SK-N-SH (cell line): ENCODE results near the gene KLHL18. TPM values are rescaled to one million over a fixed set of nuclear protein-coding genes. Genes with fewer than 3 reads are reported as not detected.
"Not testable (repeated sequence)": the region's sequence is repeated elsewhere in the genome, so short reads cannot be mapped to it uniquely, and the experiment has no call there.

Source experiments
- CTCF ChIA-PET: fragments of 300-600, 350-600 bp; formaldehyde crosslinking; extraction: SDS; loops from one replicate; lab custom pipeline; 2021; lab: Yijun Ruan, JAX
- POLR2A ChIA-PET: fragments of 350-600 bp; sonication (Branson Sonifier 250); formaldehyde crosslinking; extraction: SDS; loops from one replicate; lab custom pipeline; 2020; ENCODE audit warnings: antibody characterized with exemption, inconsistent platforms; lab: Yijun Ruan, JAX
- DNase-seq: peaks from one replicate; pipeline ENCODE4 v3.0.0; 2012
- H2AFZ ChIP-seq: fragments of 200-600 bp; sonication (generic); 2 replicates; pipeline ENCODE4 v1.8.1; 2016; ENCODE audit warnings: antibody characterized with exemption, mild to moderate bottlenecking, low read depth
- H3F3A ChIP-seq: fragments of 200-600 bp; sonication (generic); replicated peaks from 2 replicates; pipeline ENCODE3; 2016; ENCODE audit warnings: antibody characterized with exemption, mild to moderate bottlenecking; ENCODE audit not compliant: insufficient read depth
- H3K27ac ChIP-seq, 2 experiments: fragments of 200-500 bp in 1 of 2; fragments of 200-600 bp in 1 of 2; sonication (Bioruptor generic) in 1 of 2; sonication (generic), shearing (Covaris generic) in 1 of 2; 2 replicates each; pipeline versions ENCODE4 v1.5.1 to v1.6.1; 2014 to 2016; ENCODE audit warnings: low read depth in 2 of 2, inconsistent platforms in 1 of 2, low read length in 1 of 2, mild to moderate bottlenecking in 1 of 2, mixed read lengths in 1 of 2
- H3K27me3 ChIP-seq: fragments of 200-600 bp; sonication (generic), shearing (Covaris generic); 2 replicates; pipeline ENCODE4 v1.6.1; 2016; ENCODE audit warnings: mixed run types; ENCODE audit not compliant: insufficient read depth
- H3K36me3 ChIP-seq, 2 experiments: fragments of 200-500 bp in 1 of 2; fragments of 200-600 bp in 1 of 2; sonication (Bioruptor generic) in 1 of 2; sonication (generic) in 1 of 2; replicated peaks in 1 of 2; 2 replicates each; pipeline versions ENCODE3 to v1.5.1; 2014 to 2016; ENCODE audit warnings: low read length in 1 of 2, mild to moderate bottlenecking in 1 of 2; ENCODE audit not compliant: insufficient read depth in 2 of 2, control insufficient read depth in 1 of 2
- H3K4me1 ChIP-seq, 2 experiments: fragments of 200-500 bp in 1 of 2; fragments of 200-600 bp in 1 of 2; sonication (Bioruptor generic) in 1 of 2; sonication (generic), shearing (Covaris generic) in 1 of 2; 2 replicates each; pipeline versions ENCODE4 v1.5.1 to v1.6.1; 2014 to 2016; ENCODE audit warnings: low read depth in 1 of 2, low read length in 1 of 2, mixed run types in 1 of 2; ENCODE audit not compliant: insufficient read depth in 2 of 2, control insufficient read depth in 1 of 2
- H3K4me2 ChIP-seq: fragments of 200-600 bp; sonication (generic), shearing (Covaris generic); 2 replicates; pipeline ENCODE4 v1.6.1; 2017; ENCODE audit warnings: mixed run types
- H3K4me3 ChIP-seq, 2 experiments: fragments of 200-500 bp in 1 of 2; fragments of 200-600 bp in 1 of 2; sonication (Bioruptor generic) in 1 of 2; sonication (generic), shearing (Covaris generic) in 1 of 2; 2 replicates each; pipeline versions ENCODE4 v1.5.1 to v1.8.1; 2014 to 2016; ENCODE audit warnings: low read depth in 2 of 2, inconsistent platforms in 1 of 2, low read length in 1 of 2, mild to moderate bottlenecking in 1 of 2, mixed read lengths in 1 of 2, moderate library complexity in 1 of 2
- H3K79me2 ChIP-seq: fragments of 200-600 bp; sonication (generic); 2 replicates; pipeline ENCODE4 v1.8.1; 2017; ENCODE audit warnings: mild to moderate bottlenecking; ENCODE audit not compliant: insufficient read depth
- H3K9ac ChIP-seq: fragments of 200-600 bp; sonication (generic); 2 replicates; pipeline ENCODE4 v1.6.1; 2017; ENCODE audit warnings: mixed run types
- H3K9me2 ChIP-seq: fragments of 200-600 bp; sonication (generic); 2 replicates; pipeline ENCODE4 v1.6.1; 2017; ENCODE audit warnings: mixed run types
- H3K9me3 ChIP-seq: fragments of 200-600 bp; sonication (generic); 2 replicates; pipeline ENCODE4 v1.6.1; 2017; ENCODE audit warnings: mixed run types, mild to moderate bottlenecking, moderate library complexity
- H4K20me1 ChIP-seq: fragments of 200-600 bp; sonication (generic); 2 replicates; pipeline ENCODE4 v1.6.1; 2017; ENCODE audit warnings: mild to moderate bottlenecking, mixed run types; ENCODE audit not compliant: insufficient read depth
- CHD2 ChIP-seq: fragments of 150-350 bp; IDR thresholded peaks from 2 replicates; pipeline ENCODE4 v1.6.1; 2018; ENCODE audit warnings: low read length; ENCODE audit not compliant: partially characterized antibody
- CTCF ChIP-seq: fragments of 200-600 bp; sonication (generic); IDR thresholded peaks from 2 replicates; pipeline ENCODE4 v1.6.1; 2017; ENCODE audit warnings: antibody characterized with exemption, mild to moderate bottlenecking, moderate library complexity
- ELF1 ChIP-seq: IDR thresholded peaks from 2 replicates; pipeline ENCODE4 v1.4.0; 2012
- FOXJ3 ChIP-seq: sonication (generic); formaldehyde crosslinking; IDR thresholded peaks from 2 replicates; pipeline ENCODE4 v1.5.1; 2020; ENCODE audit warnings: mild to moderate bottlenecking, missing genetic modification reagents
- FOXM1 ChIP-seq: IDR thresholded peaks from 2 replicates; pipeline ENCODE4 v1.4.0; 2012; ENCODE audit warnings: low read depth, mild to moderate bottlenecking
- JUND ChIP-seq: IDR thresholded peaks from 2 replicates; pipeline ENCODE4 v1.4.0; 2012
- MEF2A ChIP-seq: IDR thresholded peaks from 2 replicates; pipeline ENCODE4 v1.4.0; 2012; ENCODE audit warnings: low read depth, borderline replicate concordance
- NFIC ChIP-seq: IDR thresholded peaks from 2 replicates; pipeline ENCODE4 v1.4.0; 2012; ENCODE audit warnings: borderline replicate concordance
- PBX3 ChIP-seq: IDR thresholded peaks from 2 replicates; pipeline ENCODE4; 2012
- RAD21 ChIP-seq: IDR thresholded peaks from 2 replicates; pipeline ENCODE4 v1.6.1; 2012; ENCODE audit warnings: mild to moderate bottlenecking, low read length
- RCOR1 ChIP-seq: fragments of 150-350 bp; IDR thresholded peaks from 2 replicates; pipeline ENCODE4 v1.6.1; 2017; ENCODE audit warnings: antibody characterized with exemption, low read length
- RFX5 ChIP-seq: IDR thresholded peaks from 2 replicates; pipeline ENCODE4 v1.6.1; 2012; ENCODE audit warnings: mild to moderate bottlenecking, improper control_type of control experiment, low read length
- TAF1 ChIP-seq: IDR thresholded peaks from 2 replicates; pipeline ENCODE4 v1.6.1; 2012; ENCODE audit warnings: low read depth, mild to moderate bottlenecking, low read length, moderate library complexity, borderline replicate concordance
- TCF12 ChIP-seq: IDR thresholded peaks from 2 replicates; pipeline ENCODE4 v1.4.0; 2012
- USF2 ChIP-seq: fragments of 150-350 bp; IDR thresholded peaks from 2 replicates; pipeline ENCODE4 v1.6.1; 2017; ENCODE audit warnings: antibody characterized with exemption, low read length, low read depth, borderline replicate concordance
- YY1 ChIP-seq: IDR thresholded peaks from 2 replicates; pipeline ENCODE4 v1.4.0; 2012; ENCODE audit warnings: low read depth, mild to moderate bottlenecking
- WGBS: methylation state at CpG from one replicate; pipeline ENCODE4 v1.1.6; 2017; ENCODE audit warnings: low lambda C conversion rate; 5-methylcytosine and 5-hydroxymethylcytosine counted together
- polyA plus RNA-seq, 3 experiments: library from polyadenylated mRNA; depleted of rRNA; stranded (reverse); fragments of >200 nt; gene quantifications; 2 replicates each; pipeline ENCODE4 v1.2.3, GENCODE V29; 2012

Gene KLHL18
- polyA plus RNA-seq, 1 of the 3 experiments (the other 2 are of a cell fraction) = 55.2 TPM

- Histone ChIP-seq H3K27ac (no peak overlapping the region), H3K79me2 (peaks cover 29% of the 10 kb centered on the region; the same call in 1 of the 2 replicates), H3K4me2 (no peak overlapping the region), H3K9me2 (no peaks in the 10 kb centered on the region), H4K20me1 (no peaks in the 10 kb centered on the region)
- no peak for DNase-seq
- no peak for TF ChIP-seq CHD2
- TF ChIP-seq MEF2A = no peak
- TF ChIP-seq NFIC = no peak
- TF ChIP-seq USF2 = no peak
- TF ChIP-seq ELF1 = no peak
- no peak for TF ChIP-seq FOXM1
- TF ChIP-seq RFX5 = no peak
- TF ChIP-seq CTCF = no peak
- no peak for TF ChIP-seq PBX3
- no peak for TF ChIP-seq RAD21
- no peak for TF ChIP-seq TAF1
- TF ChIP-seq TCF12 = no peak
- TF ChIP-seq FOXJ3 (CRISPR knock-in tag) = no peak
- TF ChIP-seq YY1 = no peak
- no peak for TF ChIP-seq JUND
- no peak for TF ChIP-seq RCOR1
- TF ChIP-seq, all 33 proteins: peak for 0
- Histone ChIP-seq H3K36me3 (peaks cover 4 to 26% of the 10 kb centered on the region in 2 experiments), H3F3A (no peaks in the 10 kb centered on the region), H3K4me1 (no peaks in the 10 kb centered on the region), H3K9ac (no peak overlapping the region), H3K9me3 (no peaks in the 10 kb centered on the region), H2AFZ (no peak overlapping the region), H3K4me3 (no peak overlapping the region), H3K27me3 (no peaks in the 10 kb centered on the region)
- 94% methylated on average over 2 of the region's 2 CpGs for WGBS
- ChIA-PET POLR2A (no interaction called here), CTCF (interaction anchor here (1.3 kb wide), 1 partner anchor 18 kb away, joined by 4 read pairs; no protein-coding TSS in a partner anchor)
Observed at GRCh38 chr3:47306022-47306421, 23.3 kb downstream of the KLHL18 start.

- H3K27ac ChIP-seq, H3K9me2 ChIP-seq, H3K27me3 ChIP-seq, POLR2A ChIA-PET, H3F3A ChIP-seq, DNase-seq, H3K4me2 ChIP-seq, H4K20me1 ChIP-seq, H3K9ac ChIP-seq, H2AFZ ChIP-seq, H3K4me1 ChIP-seq, H3K9me3 ChIP-seq, H3K4me3 ChIP-seq: not testable (repeated sequence)
- WGBS = 98% methylated on average over 14 of the region's 28 CpGs
- H3K79me2 ChIP-seq = peaks cover 39% of the 10 kb centered on the region; the same call in 1 of the 2 replicates
- CTCF ChIA-PET = interaction anchor here (2.0 kb wide), 1 partner anchor 15 kb away, joined by 7 read pairs; no protein-coding TSS in a partner anchor
- H3K36me3 ChIP-seq = peaks cover 0 to 18% of the 10 kb centered on the region in 2 experiments
Observed at GRCh38 chr3:47309231-47309630, 26.5 kb downstream of the KLHL18 start.
